ENCODE measurements around the gene F2RL1. TPM values are rescaled to one million over a fixed set of nuclear protein-coding genes. Genes with fewer than 3 reads are reported as not detected.

The F2RL1 gene
- total RNA-seq, 2 experiments from 2014 or later = 2.3 to 2.9 TPM

GRCh38 chr5:76874088-76874581 is 55.3 kb downstream of the F2RL1 start:
- intact Hi-C loops (cut with micrococcal nuclease) = no loop called here
- no peak for DNase-seq
- POLR2A ChIA-PET = no interaction called here
- Mint-ChIP-seq H3K36me3 (peaks cover 5% of the 10 kb centered on the region), H3K27me3 (no peaks in the 10 kb centered on the region), H3K9me3 (no peaks in the 10 kb centered on the region), H3K4me1 (ENCODE audit: low read depth) (no peaks in the 10 kb centered on the region), H3K4me3 (no peak overlapping the region), H3K27ac (no peak overlapping the region)
- CTCF ChIA-PET = interaction anchor here (0.7 kb wide), 1 partner anchor 203 kb away, joined by 3 read pairs; no protein-coding TSS in a partner anchor

Other genes starting within 250 kb of the F2RL1 start
- not detected for gene F2RL2, start 195.6 kb upstream of the F2RL1 start, total RNA-seq
- gene F2R, start 102.9 kb upstream of the F2RL1 start, total RNA-seq = 1 to 10 TPM; 6.5 to 6.8 TPM
- gene S100Z, start 31.0 kb downstream of the F2RL1 start, total RNA-seq = 1 to 10 TPM; 1.8 to 2.1 TPM
- gene CRHBP, start 134.0 kb downstream of the F2RL1 start, total RNA-seq = not detected
- gene AGGF1, start 211.4 kb downstream of the F2RL1 start, total RNA-seq = 10 to 100 TPM; 26.5 to 27.6 TPM